ENCODE results near the gene PIK3CD.

PIK3CD gene

GRCh38 chr1:9720785-9721605 is 69.5 kb downstream of the PIK3CD start:
- DNase-seq = no peak

GRCh38 chr1:9721606-9722377 is 70.3 kb downstream of the PIK3CD start:
- DNase-seq = no peak

- DNase-seq = no peak
These were observed 70.8 kb downstream of the PIK3CD start for GRCh38 chr1:9722378-9722749.

GRCh38 chr1:9723068-9723805 is 71.7 kb downstream of the PIK3CD start:
- no peak for DNase-seq

- DNase-seq = no peak
These were observed 72.4 kb downstream of the PIK3CD start for GRCh38 chr1:9723926-9724325.

GRCh38 chr1:9724706-9725476 is 73.4 kb downstream of the PIK3CD start:
- peak; percentile 17 for DNase-seq

- no peak for DNase-seq
These were observed 74.9 kb downstream of the PIK3CD start for GRCh38 chr1:9726406-9726805.

GRCh38 chr1:9726905-9727595 is 75.5 kb downstream of the PIK3CD start:
- DNase-seq = no peak

- DNase-seq = no peak
These were observed 77.1 kb downstream of the PIK3CD start for GRCh38 chr1:9728451-9729295.

- no peak for DNase-seq
These were observed 78.0 kb downstream of the PIK3CD start for GRCh38 chr1:9729523-9729922.

- no peak for DNase-seq
These were observed 78.8 kb downstream of the PIK3CD start for GRCh38 chr1:9730096-9730901.

- no peak for DNase-seq
These were observed 79.6 kb downstream of the PIK3CD start for GRCh38 chr1:9731051-9731537.

- DNase-seq = no peak
These were observed 80.0 kb downstream of the PIK3CD start for GRCh38 chr1:9731561-9731960.

GRCh38 chr1:9732123-9732971 is 80.8 kb downstream of the PIK3CD start:
- DNase-seq = no peak

- no peak for DNase-seq
These were observed 81.7 kb downstream of the PIK3CD start for GRCh38 chr1:9733160-9733789.

- DNase-seq = no peak
These were observed 84.3 kb downstream of the PIK3CD start for GRCh38 chr1:9735800-9736199.

- no peak for DNase-seq
These were observed 84.7 kb downstream of the PIK3CD start for GRCh38 chr1:9736241-9736640.

- DNase-seq = no peak
These were observed 85.5 kb downstream of the PIK3CD start for GRCh38 chr1:9737057-9737456.

- no peak for DNase-seq
These were observed 86.1 kb downstream of the PIK3CD start for GRCh38 chr1:9737671-9738070.
